BE2C (cell line): ENCODE data around the gene ZBTB1.
"Not testable (repeated sequence)": the region's sequence is repeated elsewhere in the genome, so short reads cannot be mapped to it uniquely, and the experiment has no call there.

Source experiments
- DNase-seq: peaks from one replicate; pipeline ENCODE4 v3.0.0-alpha.2; 2020
- H3K27me3 ChIP-seq: fragments of 250-450 bp; sonication (Bioruptor Pico); 2 replicates; pipeline ENCODE4 v1.5.1; 2020; ENCODE audit warnings: mild to moderate bottlenecking
- H3K36me3 ChIP-seq: fragments of 250-450 bp; sonication (Bioruptor Pico); 2 replicates; pipeline ENCODE4 v1.5.1; 2020; ENCODE audit warnings: mild to moderate bottlenecking
- H3K4me1 ChIP-seq: fragments of 250-450 bp; sonication (Bioruptor Pico); 2 replicates; pipeline ENCODE4 v1.5.1; 2020
- H3K4me3 ChIP-seq: 2 replicates; pipeline ENCODE4 v1.5.1; 2011; ENCODE audit warnings: low read depth, low read length
- H3K9me3 ChIP-seq: fragments of 250-450 bp; sonication (Bioruptor Pico); 2 replicates; pipeline ENCODE4 v1.5.1; 2020
- CTCF ChIP-seq: IDR thresholded peaks from 2 replicates; pipeline ENCODE4 v1.5.1; 2012; ENCODE audit warnings: mild to moderate bottlenecking, low read depth, low read length

ZBTB1 gene

GRCh38 chr14:64515053-64515452 is 10.5 kb downstream of the ZBTB1 start:
- no peak for DNase-seq
- H3K27me3 ChIP-seq: no peaks in the 10 kb centered on the region
- H3K4me1 ChIP-seq: peaks cover 15% of the 10 kb centered on the region; the same call in 1 of the 2 replicates
- H3K36me3 ChIP-seq: peaks cover 2% of the 10 kb centered on the region; the same call in 1 of the 2 replicates
- H3K4me3 ChIP-seq: no peak overlapping the region
- no peak for TF ChIP-seq CTCF
- no peaks in the 10 kb centered on the region for H3K9me3 ChIP-seq

- Histone ChIP-seq H3K4me1 (peaks cover 4% of the 10 kb centered on the region; the same call in 1 of the 2 replicates), H3K36me3 (peaks cover 12% of the 10 kb centered on the region), H3K4me3 (no peak overlapping the region), H3K27me3 (no peaks in the 10 kb centered on the region), H3K9me3 (no peaks in the 10 kb centered on the region)
- TF ChIP-seq CTCF: no peak
- DNase-seq: no peak
Measured at GRCh38 chr14:64516969-64517368, 12.4 kb downstream of the ZBTB1 start.

- not testable (repeated sequence) for H3K27me3 ChIP-seq, H3K9me3 ChIP-seq, H3K4me3 ChIP-seq, H3K4me1 ChIP-seq, DNase-seq
- peaks cover 17% of the 10 kb centered on the region for H3K36me3 ChIP-seq
Measured at GRCh38 chr14:64517667-64518066, 13.1 kb downstream of the ZBTB1 start.

GRCh38 chr14:64518229-64518628 is 13.7 kb downstream of the ZBTB1 start:
- Histone ChIP-seq H3K36me3 (peaks cover 19% of the 10 kb centered on the region), H3K9me3 (no peaks in the 10 kb centered on the region), H3K27me3 (no peaks in the 10 kb centered on the region), H3K4me1 (peaks cover 8% of the 10 kb centered on the region), H3K4me3 (no peak overlapping the region)
- no peak for TF ChIP-seq CTCF
- no peak for DNase-seq

GRCh38 chr14:64520699-64521098 is 16.1 kb downstream of the ZBTB1 start:
- TF ChIP-seq CTCF: no peak
- DNase-seq: no peak

GRCh38 chr14:64522591-64523355 is 18.2 kb downstream of the ZBTB1 start:
- no peak for TF ChIP-seq CTCF

More at GRCh38 chr14:64520699-64521098, 16.1 kb downstream of the ZBTB1 start:
- Histone ChIP-seq H3K9me3 (no peaks in the 10 kb centered on the region), H3K27me3 (no peaks in the 10 kb centered on the region), H3K4me1 (peaks cover 13% of the 10 kb centered on the region), H3K36me3 (peaks cover 22% of the 10 kb centered on the region), H3K4me3 (no peak overlapping the region)

More at GRCh38 chr14:64522591-64523355, 18.2 kb downstream of the ZBTB1 start:
- no peak for DNase-seq
- Histone ChIP-seq H3K4me1 (peaks cover 13% of the 10 kb centered on the region), H3K9me3 (no peaks in the 10 kb centered on the region), H3K36me3 (peaks cover 22% of the 10 kb centered on the region), H3K27me3 (no peaks in the 10 kb centered on the region), H3K4me3 (no peak overlapping the region)
